ENCODE measurements around the gene KLC3. TPM values are rescaled to one million over a fixed set of nuclear protein-coding genes. Genes with fewer than 3 reads are reported as not detected.

Gene KLC3
- total RNA-seq, 1 experiment from 2014 or later = 4.8 TPM

DNA sequence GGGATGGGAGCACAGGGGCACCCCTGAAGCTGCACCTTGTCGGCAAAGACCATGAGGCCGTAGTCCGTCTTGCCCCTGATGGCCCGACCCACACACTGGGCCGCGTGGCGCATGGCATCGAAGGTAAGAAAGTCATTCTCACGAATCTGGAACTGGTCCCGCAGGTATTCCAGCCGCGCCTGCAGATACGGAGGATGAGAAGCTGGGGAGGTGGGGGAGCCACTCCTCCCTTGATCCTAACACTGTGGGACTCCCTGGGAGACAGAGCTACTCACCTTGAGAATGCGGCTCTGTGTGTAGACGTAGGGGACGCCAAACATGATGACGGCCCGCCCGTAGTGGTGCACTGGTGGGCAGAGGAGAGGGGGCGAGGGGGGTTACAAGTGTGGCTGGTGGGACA is 11.9 kb downstream of the KLC3 start:
- no peaks in the 10 kb centered on the region for H3K79me1 ChIP-seq (ENCODE audit: insufficient read depth, low read depth, low read length, poor library complexity, severe bottlenecking)
- peaks cover 47 to 84% (median 79%) of the 10 kb centered on the region in 3 experiments; a peak in 6 of 7 replicates for H3K36me3 Mint-ChIP-seq (ENCODE audit: insufficient read depth in 1 of 3, low read depth in 3 of 3)

More for the DNA sequence above, 11.9 kb downstream of the KLC3 start:
- DNase-seq = no peak
- H2BK120ac ChIP-seq (ENCODE audit: low read depth, low read length, poor library complexity, severe bottlenecking) = no peak overlapping the region
- H3K9me3 Mint-ChIP-seq = no peaks in the 10 kb centered on the region
- H4K8ac ChIP-seq (replicated peaks; ENCODE audit: insufficient read length, low read depth, low read length) = no peak overlapping the region
- peaks cover 2% of the 10 kb centered on the region for H4K20me1 ChIP-seq (ENCODE audit: control insufficient read depth, insufficient read depth, insufficient read length)
- TF ChIP-seq, protein P1, sequence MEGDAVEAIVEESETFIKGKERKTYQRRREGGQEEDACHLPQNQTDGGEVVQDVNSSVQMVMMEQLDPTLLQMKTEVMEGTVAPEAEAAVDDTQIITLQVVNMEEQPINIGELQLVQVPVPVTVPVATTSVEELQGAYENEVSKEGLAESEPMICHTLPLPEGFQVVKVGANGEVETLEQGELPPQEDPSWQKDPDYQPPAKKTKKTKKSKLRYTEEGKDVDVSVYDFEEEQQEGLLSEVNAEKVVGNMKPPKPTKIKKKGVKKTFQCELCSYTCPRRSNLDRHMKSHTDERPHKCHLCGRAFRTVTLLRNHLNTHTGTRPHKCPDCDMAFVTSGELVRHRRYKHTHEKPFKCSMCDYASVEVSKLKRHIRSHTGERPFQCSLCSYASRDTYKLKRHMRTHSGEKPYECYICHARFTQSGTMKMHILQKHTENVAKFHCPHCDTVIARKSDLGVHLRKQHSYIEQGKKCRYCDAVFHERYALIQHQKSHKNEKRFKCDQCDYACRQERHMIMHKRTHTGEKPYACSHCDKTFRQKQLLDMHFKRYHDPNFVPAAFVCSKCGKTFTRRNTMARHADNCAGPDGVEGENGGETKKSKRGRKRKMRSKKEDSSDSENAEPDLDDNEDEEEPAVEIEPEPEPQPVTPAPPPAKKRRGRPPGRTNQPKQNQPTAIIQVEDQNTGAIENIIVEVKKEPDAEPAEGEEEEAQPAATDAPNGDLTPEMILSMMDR (conservative IDR thresholded peaks at IDR 0.05) = no peak
- H3K9me3 ChIP-seq (ENCODE audit: control insufficient read depth, low read depth, low read length) = no peaks in the 10 kb centered on the region
- no peak overlapping the region for H2BK5ac ChIP-seq (ENCODE audit: insufficient read length, low read length)
- H3K4me3 Mint-ChIP-seq = no peak overlapping the region
- H3K4me1 Mint-ChIP-seq = peaks cover 8 to 14% of the 10 kb centered on the region in 2 experiments; a peak in 3 of 4 replicates
- H2AK5ac ChIP-seq (ENCODE audit: insufficient read length, low read length) = no peak overlapping the region
- no peak overlapping the region for H4K91ac ChIP-seq (ENCODE audit: insufficient read length, low read depth, low read length)
- H3K79me2 ChIP-seq (ENCODE audit: insufficient read depth, low read length) = no peaks in the 10 kb centered on the region
- H2BK12ac ChIP-seq (ENCODE audit: insufficient read length, low read depth, low read length) = no peak overlapping the region
- no peaks in the 10 kb centered on the region for H3K4me1 ChIP-seq (ENCODE audit: insufficient read depth, low read length)
- H2AFZ ChIP-seq (ENCODE audit: low read length) = no peak overlapping the region
- no peak overlapping the region for H3K4me2 ChIP-seq (ENCODE audit: insufficient read depth, insufficient read length, low read length)
- no peak overlapping the region for H3K9ac ChIP-seq (ENCODE audit: extremely low read depth, insufficient read length, low read length)
- H3K27ac Mint-ChIP-seq = no peak overlapping the region
- H2BK20ac ChIP-seq (ENCODE audit: low read depth, low read length, poor library complexity, severe bottlenecking) = no peak overlapping the region
- H3K23ac ChIP-seq (ENCODE audit: insufficient read length, low read depth, low read length) = no peak overlapping the region
- no peak overlapping the region for H3T11ph ChIP-seq (ENCODE audit: low read length)
- no peaks in the 10 kb centered on the region for H3K27me3 Mint-ChIP-seq (ENCODE audit: low read depth)
- no peak overlapping the region for H3K14ac ChIP-seq (ENCODE audit: insufficient read depth, low read length)
- no CpG with 5 or more reads among the region's 20 CpGs for WGBS (ENCODE audit: extremely low coverage, insufficient read length, low lambda C conversion rate)
- H3K27me3 ChIP-seq (ENCODE audit: insufficient read depth, low read length) = no peaks in the 10 kb centered on the region
- no peaks in the 10 kb centered on the region for H3K23me2 ChIP-seq (ENCODE audit: insufficient read length, low read depth, low read length, poor library complexity, severe bottlenecking)
- no peak overlapping the region for H4K5ac ChIP-seq (ENCODE audit: insufficient read length, low read depth, low read length)
- H3K56ac ChIP-seq (ENCODE audit: insufficient read length, low read depth, low read length) = no peak overlapping the region
- H3K27ac ChIP-seq (ENCODE audit: insufficient read length, low read depth, low read length) = no peak overlapping the region
- no peak overlapping the region for H3K4ac ChIP-seq (ENCODE audit: low read depth, low read length)
- H3K18ac ChIP-seq (ENCODE audit: insufficient read length, low read depth, low read length) = no peak overlapping the region
- no peak overlapping the region for H2BK15ac ChIP-seq (ENCODE audit: low read depth, low read length)

Measured in H9 (cell line).